H1 (cell line): ENCODE results near the gene KRT10. TPM values are rescaled to one million over a fixed set of nuclear protein-coding genes. Genes with fewer than 3 reads are reported as not detected.

ENCODE experiments used
- CTCF ChIA-PET: fragments of 300-600 bp; sonication (Branson Sonifier 250); formaldehyde crosslinking; loops from one replicate; lab custom pipeline; 2021; ENCODE audit not compliant: partially characterized antibody; lab: Charles Lee
- POLR2A ChIA-PET: fragments of 300-600 bp; sonication (Branson Sonifier 250); formaldehyde crosslinking; loops from one replicate; lab custom pipeline; 2021; ENCODE audit warnings: inconsistent platforms; ENCODE audit not compliant: partially characterized antibody; lab: Charles Lee
- DNase-seq, 2 experiments: peaks; one replicate each; pipeline versions ENCODE4 v3.0.0 to v3.0.0-alpha.2; 2010 to 2022; ENCODE audit warnings: low spot score in 2 of 2, low read depth in 1 of 2, mixed read lengths in 1 of 2
- FAIRE-seq: peaks from 2 replicates; lab custom pipeline; 2011; peaks lifted over from hg19 to GRCh38; lab: Jason Lieb, UNC
- H2AFZ ChIP-seq: 2 replicates; pipeline ENCODE4 v1.8.1; 2012; ENCODE audit warnings: low read length, inconsistent platforms
- H2AK5ac ChIP-seq: 2 replicates; pipeline ENCODE4 v1.6.1; 2013; ENCODE audit warnings: low read depth, low read length
- H2BK120ac ChIP-seq: replicated peaks from 2 replicates; pipeline ENCODE3; 2013; ENCODE audit warnings: low read depth, low read length, inconsistent platforms
- H2BK12ac ChIP-seq: 2 replicates; pipeline ENCODE4 v1.6.1; 2013; ENCODE audit warnings: low read depth, low read length
- H2BK15ac ChIP-seq: 2 replicates; pipeline ENCODE4 v1.6.1; 2013; ENCODE audit warnings: low read length
- H2BK20ac ChIP-seq: 2 replicates; pipeline ENCODE4 v1.6.1; 2013; ENCODE audit warnings: low read length
- H2BK5ac ChIP-seq: 2 replicates; pipeline ENCODE4 v1.6.1; 2013; ENCODE audit warnings: low read depth, low read length
- H3K14ac ChIP-seq: 2 replicates; pipeline ENCODE4 v1.6.1; 2013; ENCODE audit warnings: inconsistent platforms; ENCODE audit not compliant: insufficient read length
- H3K18ac ChIP-seq: 2 replicates; pipeline ENCODE4 v1.6.1; 2013; ENCODE audit warnings: low read length; ENCODE audit errors: extremely low read depth
- H3K23ac ChIP-seq: 2 replicates; pipeline ENCODE4 v1.6.1; 2013; ENCODE audit warnings: inconsistent platforms; ENCODE audit not compliant: insufficient read length
- H3K23me2 ChIP-seq: 2 replicates; pipeline ENCODE4 v1.6.1; 2013; ENCODE audit warnings: low read depth, low read length
- H3K27ac ChIP-seq: 2 replicates; pipeline ENCODE4 v1.6.1; 2011; ENCODE audit warnings: low read depth, low read length, inconsistent platforms
- H3K27me3 ChIP-seq, 4 experiments: replicated peaks in 1 of 4; 1 replicate in 1 of 4; 2 replicates in 3 of 4; pipeline versions ENCODE4 v1.6.1 to v1.8.1; 2011 to 2013; ENCODE audit warnings: low read length in 3 of 4, mild to moderate bottlenecking in 3 of 4, inconsistent platforms in 2 of 4, mixed read lengths in 2 of 4, moderate library complexity in 1 of 4; ENCODE audit not compliant: control insufficient read depth in 3 of 4, insufficient read depth in 3 of 4; ENCODE audit errors: extremely low read depth in 1 of 4
- H3K36me3 ChIP-seq, 4 experiments: 2 replicates each; pipeline versions ENCODE4 v1.6.1 to v1.8.1; 2011 to 2013; ENCODE audit warnings: mild to moderate bottlenecking in 4 of 4, low read length in 3 of 4, moderate library complexity in 2 of 4, control low read depth in 1 of 4, inconsistent platforms in 1 of 4; ENCODE audit not compliant: insufficient read depth in 4 of 4, control insufficient read depth in 2 of 4
- H3K4ac ChIP-seq: replicated peaks from 2 replicates; pipeline ENCODE3; 2013; ENCODE audit warnings: low read length, low read depth, mixed read lengths, inconsistent platforms; ENCODE audit not compliant: insufficient read length
- H3K4me1 ChIP-seq, 4 experiments: replicated peaks in 1 of 4; 1 replicate in 1 of 4; 2 replicates in 3 of 4; pipeline versions ENCODE4 v1.6.1 to v1.8.1; 2011 to 2013; ENCODE audit warnings: low read length in 3 of 4, inconsistent platforms in 2 of 4, mixed read lengths in 1 of 4; ENCODE audit not compliant: insufficient read depth in 4 of 4, control insufficient read depth in 3 of 4
- H3K4me2 ChIP-seq, 2 experiments: 2 replicates each; pipeline versions ENCODE4 v1.6.1 to v1.8.1; 2011 to 2013; ENCODE audit warnings: low read depth in 2 of 2, low read length in 2 of 2, control low read depth in 1 of 2, inconsistent platforms in 1 of 2, mild to moderate bottlenecking in 1 of 2; ENCODE audit not compliant: insufficient read depth in 1 of 2
- H3K4me3 ChIP-seq, 4 experiments: fragments of 200-600, 300-600 bp in 1 of 4; sonication (generic), shearing (Covaris generic), sonication (Bioruptor Twin) in 1 of 4; 2 replicates each; pipeline versions ENCODE4 v1.5.1 to v1.8.1; 2011 to 2016; ENCODE audit warnings: low read length in 4 of 4, low read depth in 3 of 4, control low read depth in 2 of 4, inconsistent platforms in 2 of 4, mild to moderate bottlenecking in 2 of 4, mixed read lengths in 1 of 4, moderate library complexity in 1 of 4; ENCODE audit not compliant: insufficient read depth in 2 of 4; ENCODE audit errors: extremely low read depth in 1 of 4
- H3K56ac ChIP-seq: replicated peaks from 2 replicates; pipeline ENCODE3; 2013; ENCODE audit warnings: low read depth, mild to moderate bottlenecking, mixed read lengths, low read length, inconsistent platforms; ENCODE audit not compliant: insufficient read length
- H3K79me1 ChIP-seq: 2 replicates; pipeline ENCODE4 v1.6.1; 2013; ENCODE audit warnings: low read depth, low read length, control low read depth
- H3K79me2 ChIP-seq, 2 experiments: 2 replicates each; pipeline versions ENCODE4 v1.6.1 to v1.8.1; 2012 to 2013; ENCODE audit warnings: low read length in 2 of 2, mild to moderate bottlenecking in 2 of 2, inconsistent platforms in 1 of 2; ENCODE audit not compliant: insufficient read depth in 2 of 2, control insufficient read depth in 1 of 2
- H3K9ac ChIP-seq, 4 experiments: replicated peaks in 1 of 4; 1 replicate in 1 of 4; 2 replicates in 3 of 4; pipeline versions ENCODE4 v1.6.1 to v1.8.1; 2011 to 2013; ENCODE audit warnings: low read depth in 3 of 4, low read length in 3 of 4, control low read depth in 2 of 4, mild to moderate bottlenecking in 2 of 4, moderate library complexity in 2 of 4, inconsistent platforms in 1 of 4; ENCODE audit errors: extremely low read depth in 1 of 4
- H3K9me3 ChIP-seq, 2 experiments: 2 replicates each; pipeline versions ENCODE4 v1.6.1 to v1.8.1; 2012 to 2013; ENCODE audit warnings: mild to moderate bottlenecking in 2 of 2, moderate library complexity in 2 of 2, control low read depth in 1 of 2, inconsistent platforms in 1 of 2, low read depth in 1 of 2, low read length in 1 of 2, mixed read lengths in 1 of 2; ENCODE audit not compliant: insufficient read depth in 2 of 2
- H4K20me1 ChIP-seq, 2 experiments: replicated peaks in 1 of 2; 2 replicates each; pipeline versions ENCODE3 to v1.8.1; 2011 to 2013; ENCODE audit warnings: inconsistent platforms in 2 of 2, low read length in 2 of 2, mild to moderate bottlenecking in 1 of 2; ENCODE audit not compliant: insufficient read depth in 2 of 2, control insufficient read depth in 1 of 2
- H4K5ac ChIP-seq: 2 replicates; pipeline ENCODE4 v1.6.1; 2013; ENCODE audit warnings: low read length, low read depth, mixed read lengths, inconsistent platforms; ENCODE audit not compliant: insufficient read length
- H4K8ac ChIP-seq: 2 replicates; pipeline ENCODE4 v1.8.0; 2013; ENCODE audit warnings: mild to moderate bottlenecking, moderate library complexity, low read length, inconsistent platforms; ENCODE audit not compliant: insufficient read depth; ENCODE audit errors: extremely low read depth
- H4K91ac ChIP-seq: replicated peaks from 2 replicates; pipeline ENCODE3; 2013; ENCODE audit warnings: low read length, mixed read lengths, inconsistent platforms; ENCODE audit not compliant: insufficient read length
- CBX5 ChIP-seq: fragments of 300-800, 300-1000 bp; sonication (generic); IDR thresholded peaks from 2 replicates; pipeline ENCODE4 v1.7.1; 2016; ENCODE audit warnings: antibody characterized with exemption, low read length, low read depth
- CHD2 ChIP-seq: IDR thresholded peaks from 2 replicates; pipeline ENCODE4 v1.6.1; 2012; ENCODE audit warnings: low read length, improper control_type of control experiment
- PHF8 ChIP-seq: fragments of 200-600 bp; sonication (generic); conservative IDR thresholded peaks from 2 replicates; pipeline ENCODE4 v1.7.1; 2012; ENCODE audit warnings: low read depth, mild to moderate bottlenecking, inconsistent platforms, low read length, moderate library complexity
- POLR2AphosphoS5 ChIP-seq: IDR thresholded peaks from 2 replicates; pipeline ENCODE4 v1.6.1; 2011; ENCODE audit warnings: low read depth, low read length
- RAD21 ChIP-seq, 2 experiments: IDR thresholded peaks in 1 of 2; conservative IDR thresholded peaks in 1 of 2; 2 replicates each; pipeline ENCODE4 v1.6.1; 2011; ENCODE audit warnings: low read depth in 2 of 2, low read length in 2 of 2, improper control_type of control experiment in 1 of 2, inconsistent platforms in 1 of 2, mild to moderate bottlenecking in 1 of 2, moderate library complexity in 1 of 2
- RNF2 ChIP-seq: fragments of 200-900, 300-1000 bp; sonication (generic); IDR thresholded peaks from 2 replicates; pipeline ENCODE4 v1.7.1; 2016; ENCODE audit warnings: borderline replicate concordance, low read depth, mild to moderate bottlenecking, antibody characterized with exemption, low read length; ENCODE audit not compliant: poor library complexity, severe bottlenecking; ENCODE audit errors: missing control alignments
- SP2 ChIP-seq: IDR thresholded peaks from 2 replicates; pipeline ENCODE4 v1.6.1; 2012; ENCODE audit warnings: mild to moderate bottlenecking, low read length, inconsistent platforms
- SRF ChIP-seq: IDR thresholded peaks from 2 replicates; pipeline ENCODE4 v1.6.1; 2011; ENCODE audit warnings: mild to moderate bottlenecking, low read depth, low read length, moderate library complexity
- WGBS, 2 experiments: shearing (Covaris generic) in 1 of 2; methylation state at CpG; one replicate each; pipeline versions ENCODE4 v1.1.6 to v1.1.7; 2013 to 2015; ENCODE audit warnings: low lambda C conversion rate in 2 of 2, mixed read lengths in 2 of 2, inconsistent platforms in 1 of 2, low coverage in 1 of 2, missing lambda C conversion rate in 1 of 2; ENCODE audit not compliant: insufficient replicate concordance in 2 of 2, insufficient coverage in 1 of 2, insufficient read length in 1 of 2; ENCODE audit errors: extremely low coverage in 1 of 2, missing lambda C conversion rate in 1 of 2; 5-methylcytosine and 5-hydroxymethylcytosine counted together
- polyA plus RNA-seq, 7 experiments: library from polyadenylated mRNA; depleted of rRNA in 3 of 7; stranded (reverse) in 5 of 7; unstranded in 2 of 7; fragments of >200 nt in 5 of 7; fragments of 200-250 nt in 2 of 7; gene quantifications; 1 replicate in 5 of 7; 2 replicates in 1 of 7; 4 replicates in 1 of 7; pipeline versions ENCODE4 v1.2.1 to v1.2.3, GENCODE V29; 2011 to 2013; ENCODE audit warnings: missing spikeins in 2 of 7, mixed read lengths in 2 of 7
- total RNA-seq: library from RNA; stranded (reverse); fragmentation: NEBNext Ultra II Directional; extraction: Animal tissue kit (Norgen Biotek cat#: 25700); gene quantifications from 2 replicates; pipeline ENCODE4 v1.2.1, GENCODE V29; 2021

The KRT10 gene
- total and polyA plus RNA-seq, 2 of the 8 experiments (the other 6 are each of a cell fraction or from before 2014, with no cell fraction given), result 3.5 to 39.4 TPM

DNA sequence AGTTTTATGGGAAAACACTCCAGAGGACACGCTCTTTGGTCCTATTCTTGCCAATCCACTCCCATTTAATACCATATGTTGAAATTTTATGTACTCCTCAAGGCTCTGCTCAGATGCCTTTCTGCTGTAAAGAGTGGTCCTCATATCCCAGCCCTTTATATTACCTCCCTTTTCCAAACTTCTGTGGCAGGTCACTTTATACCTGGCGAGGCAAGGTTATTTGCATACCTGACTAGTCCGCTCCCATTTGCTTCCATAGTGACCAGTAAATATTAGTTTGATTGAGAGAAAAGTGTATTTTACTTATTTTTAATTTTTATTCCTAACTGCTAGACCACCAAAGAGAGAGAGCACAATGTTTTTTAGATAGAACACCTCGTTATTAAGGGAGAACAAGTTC is 27.3 kb upstream of the KRT10 start:
- H3K4me3 ChIP-seq, result no peak overlapping the region
- no peak overlapping the region for H3K23ac ChIP-seq
- H3K4me1 ChIP-seq, result peaks cover 0 to 3% (median 2%) of the 10 kb centered on the region in 4 experiments; a peak in 3 of 7 replicates
- H2BK20ac ChIP-seq, result no peak overlapping the region
- H2BK12ac ChIP-seq, result no peak overlapping the region
- FAIRE-seq, result no peak
- H2AK5ac ChIP-seq, result no peak overlapping the region
- no peak overlapping the region for H2AFZ ChIP-seq
- ChIA-PET CTCF (interaction anchor here (0.9 to 1.4 kb wide), 2 partner anchors 59 to 813 kb away, joined by 3 read pairs; no protein-coding TSS in a partner anchor), POLR2A (no interaction called here)
- H3K27ac ChIP-seq, result no peak overlapping the region
- WGBS, 2 experiments, result 87% methylated on average over 4 of the region's 4 CpGs; no CpG with 5 or more reads in 1 of the 2 experiments
- no peak overlapping the region for H3K4me2 ChIP-seq
- no peaks in the 10 kb centered on the region; a peak in 1 of 4 replicates for H3K9me3 ChIP-seq
- H3K79me1 ChIP-seq, result no peaks in the 10 kb centered on the region
- no peaks in the 10 kb centered on the region for H3K23me2 ChIP-seq
- H2BK5ac ChIP-seq, result no peak overlapping the region
- no peak overlapping the region for H3K18ac ChIP-seq
- H4K5ac ChIP-seq, result no peak overlapping the region
- H3K9ac ChIP-seq, result no peak overlapping the region
- H3K27me3 ChIP-seq, result no peaks in the 10 kb centered on the region
- H3K56ac ChIP-seq, result no peak overlapping the region
- no peak overlapping the region for H2BK15ac ChIP-seq
- no peak overlapping the region for H4K91ac ChIP-seq
- no peak overlapping the region for H4K8ac ChIP-seq
- H2BK120ac ChIP-seq, result no peak overlapping the region
- no peaks in the 10 kb centered on the region for H3K79me2 ChIP-seq
- H4K20me1 ChIP-seq, result peaks cover 0 to 2% of the 10 kb centered on the region in 2 experiments
- H3K36me3 ChIP-seq, result no peaks in the 10 kb centered on the region
- no peak overlapping the region for H3K4ac ChIP-seq
- no peak for DNase-seq
- no peak overlapping the region for H3K14ac ChIP-seq
- no peak for TF ChIP-seq RNF2
- TF ChIP-seq RAD21 (IDR thresholded peaks at IDR 0.05 in 1 of 2, conservative IDR thresholded peaks at IDR 0.05 in 1 of 2; ENCODE audit: low read depth in 2 of 2, low read length in 2 of 2), result no peak
- TF ChIP-seq SRF, result no peak
- TF ChIP-seq POLR2AphosphoS5, result no peak
- no peak for TF ChIP-seq SP2
- no peak for TF ChIP-seq CBX5
- TF ChIP-seq CHD2, result no peak
- no peak for TF ChIP-seq PHF8
